A673 (cell line): ENCODE measurements around the gene SF3A2. TPM values are rescaled to one million over a fixed set of nuclear protein-coding genes. Genes with fewer than 3 reads are reported as not detected.

ENCODE experiments used
- BruUV-seq: library from RNA; stranded (reverse); fragments of 400-500 nt; replicated peaks from 2 replicates; lab custom pipeline; 2021; lab: Mats Ljungman, UMichigan
- CTCF ChIA-PET: fragments of 300-600 bp; sonication (Branson Sonifier 250); formaldehyde crosslinking; loops from one replicate; lab custom pipeline; 2022; ENCODE audit warnings: antibody characterized with exemption; lab: Charles Lee
- POLR2A ChIA-PET: fragments of 300-600 bp; sonication (Branson Sonifier 250); formaldehyde crosslinking; loops from one replicate; lab custom pipeline; 2022; ENCODE audit warnings: antibody characterized with exemption; ENCODE audit not compliant: low non-redundant PET; lab: Charles Lee
- DNase-seq: peaks from one replicate; pipeline ENCODE4 v3.0.0-alpha.2; 2015; ENCODE audit warnings: low spot score
- H3K27ac ChIP-seq: fragments of 200-600 bp; sonication (generic); 2 replicates; pipeline ENCODE4 v1.5.1; 2016; ENCODE audit warnings: mixed run types, low read depth, mild to moderate bottlenecking, mixed read lengths, antibody characterized with exemption, low read length; ENCODE audit not compliant: poor library complexity, severe bottlenecking
- H3K27me3 ChIP-seq: fragments of 200-600 bp; sonication (generic); replicated peaks from 2 replicates; pipeline ENCODE4 v1.6.1; 2017; ENCODE audit warnings: mixed run types, low read depth, mild to moderate bottlenecking, mixed read lengths, antibody characterized with exemption, low read length; ENCODE audit not compliant: insufficient read depth, poor library complexity
- H3K36me3 ChIP-seq: fragments of 200-600 bp; sonication (generic); 2 replicates; pipeline ENCODE4 v1.6.1; 2016; ENCODE audit warnings: mixed run types, mild to moderate bottlenecking, mixed read lengths, antibody characterized with exemption, low read length; ENCODE audit not compliant: insufficient read depth, poor library complexity, severe bottlenecking
- H3K4me1 ChIP-seq: fragments of 200-600 bp; sonication (generic); 2 replicates; pipeline ENCODE4 v1.6.1; 2017; ENCODE audit warnings: mixed run types, mild to moderate bottlenecking, mixed read lengths, antibody characterized with exemption, low read length; ENCODE audit not compliant: insufficient read depth, poor library complexity, severe bottlenecking
- H3K4me3 ChIP-seq: fragments of 200-600 bp; sonication (generic); 2 replicates; pipeline ENCODE4 v1.5.1; 2016; ENCODE audit warnings: low read depth, mixed run types, mild to moderate bottlenecking, mixed read lengths, low read length; ENCODE audit not compliant: poor library complexity, severe bottlenecking
- H3K9me3 ChIP-seq: fragments of 200-600 bp; sonication (generic); 2 replicates; pipeline ENCODE4 v1.6.1; 2016; ENCODE audit warnings: mixed run types, low read depth, mild to moderate bottlenecking, mixed read lengths, antibody characterized with exemption, low read length; ENCODE audit not compliant: poor library complexity, severe bottlenecking
- EZH2 ChIP-seq: fragments of 200-600 bp; sonication (generic); IDR thresholded peaks from 2 replicates; pipeline ENCODE4 v1.6.1; 2017; ENCODE audit warnings: borderline replicate concordance, low read depth, mild to moderate bottlenecking, mixed read lengths, antibody characterized with exemption, low read length; ENCODE audit not compliant: poor library complexity, severe bottlenecking
- intact Hi-C: fragments of 100-400 bp; cut with micrococcal nuclease; formaldehyde crosslinking; loops from one replicate; pipeline ENCODE4 v1.10.0; 2022; ENCODE audit not compliant: unreplicated experiment
- total RNA-seq: library from RNA; stranded (reverse); gene quantifications from 2 replicates; pipeline ENCODE4 v1.2.3, GENCODE V29; 2021
- TF ChIP-seq, protein P1 (sequence below): fragments of 300-800, 200-600 bp; sonication (generic); conservative IDR thresholded peaks from 2 replicates; pipeline ENCODE4 v1.5.1; 2017; ENCODE audit warnings: low read depth, mild to moderate bottlenecking, antibody characterized with exemption, low read length, moderate library complexity, mixed read lengths

SF3A2 gene
- total RNA-seq, 1 experiment from 2014 or later: 187 TPM

DNA sequence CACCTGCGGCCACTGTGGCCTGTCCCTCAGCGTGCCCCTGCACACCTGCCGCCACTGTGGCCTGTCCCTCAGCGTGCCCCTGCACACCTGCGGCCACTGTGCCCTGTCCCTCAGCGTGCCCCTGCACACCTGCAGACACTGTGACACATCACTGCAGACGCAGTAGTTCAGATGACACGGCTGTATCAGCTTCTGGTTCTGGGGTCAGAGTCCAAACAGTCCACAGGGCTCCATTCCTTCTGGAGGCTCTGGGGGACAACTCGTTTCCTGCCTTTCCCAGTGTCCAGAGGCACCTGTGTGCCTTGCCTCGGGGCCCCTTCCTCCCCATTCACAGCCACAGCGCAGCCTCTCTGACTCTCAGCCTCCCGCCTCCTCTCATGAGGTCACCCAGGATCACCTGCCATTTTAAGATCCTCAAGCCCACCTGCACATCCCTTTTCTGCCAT is 5.5 kb downstream of the SF3A2 start:
- Histone ChIP-seq H3K36me3 (peaks cover 60% of the 10 kb centered on the region), H3K9me3 (no peaks in the 10 kb centered on the region), H3K27me3 (no peaks in the 10 kb centered on the region), H3K27ac (no peak overlapping the region), H3K4me3 (no peak overlapping the region), H3K4me1 (peaks cover 35% of the 10 kb centered on the region)
- DNase-seq: no peak
- TF ChIP-seq, protein P1, sequence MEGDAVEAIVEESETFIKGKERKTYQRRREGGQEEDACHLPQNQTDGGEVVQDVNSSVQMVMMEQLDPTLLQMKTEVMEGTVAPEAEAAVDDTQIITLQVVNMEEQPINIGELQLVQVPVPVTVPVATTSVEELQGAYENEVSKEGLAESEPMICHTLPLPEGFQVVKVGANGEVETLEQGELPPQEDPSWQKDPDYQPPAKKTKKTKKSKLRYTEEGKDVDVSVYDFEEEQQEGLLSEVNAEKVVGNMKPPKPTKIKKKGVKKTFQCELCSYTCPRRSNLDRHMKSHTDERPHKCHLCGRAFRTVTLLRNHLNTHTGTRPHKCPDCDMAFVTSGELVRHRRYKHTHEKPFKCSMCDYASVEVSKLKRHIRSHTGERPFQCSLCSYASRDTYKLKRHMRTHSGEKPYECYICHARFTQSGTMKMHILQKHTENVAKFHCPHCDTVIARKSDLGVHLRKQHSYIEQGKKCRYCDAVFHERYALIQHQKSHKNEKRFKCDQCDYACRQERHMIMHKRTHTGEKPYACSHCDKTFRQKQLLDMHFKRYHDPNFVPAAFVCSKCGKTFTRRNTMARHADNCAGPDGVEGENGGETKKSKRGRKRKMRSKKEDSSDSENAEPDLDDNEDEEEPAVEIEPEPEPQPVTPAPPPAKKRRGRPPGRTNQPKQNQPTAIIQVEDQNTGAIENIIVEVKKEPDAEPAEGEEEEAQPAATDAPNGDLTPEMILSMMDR: no peak
- TF ChIP-seq EZH2: no peak
- BruUV-seq: no TSS peak
- ChIA-PET CTCF (interaction anchor here (0.6 kb wide), 1 partner anchor 18 kb away, joined by 3 read pairs; no protein-coding TSS in a partner anchor), POLR2A (no interaction called here)
- intact Hi-C loops: no loop called here

GRCh38 chr19:2242816-2243215 is 6.2 kb downstream of the SF3A2 start:
- no peak for TF ChIP-seq EZH2
- TF ChIP-seq, protein P1: no peak
- Histone ChIP-seq H3K27ac (no peak overlapping the region), H3K4me3 (no peak overlapping the region), H3K9me3 (no peaks in the 10 kb centered on the region), H3K36me3 (peaks cover 66% of the 10 kb centered on the region), H3K4me1 (peaks cover 30% of the 10 kb centered on the region), H3K27me3 (no peaks in the 10 kb centered on the region)
- CTCF ChIA-PET: no interaction called here
- no TSS peak for BruUV-seq
- intact Hi-C loops: no loop called here
- DNase-seq: no peak
- POLR2A ChIA-PET: no interaction called here

- Histone ChIP-seq H3K36me3 (peaks cover 60% of the 10 kb centered on the region), H3K27me3 (no peaks in the 10 kb centered on the region), H3K27ac (no peak overlapping the region), H3K4me3 (no peak overlapping the region), H3K4me1 (peaks cover 25% of the 10 kb centered on the region), H3K9me3 (no peaks in the 10 kb centered on the region)
- TF ChIP-seq EZH2: no peak
- TF ChIP-seq, protein P1: no peak
- BruUV-seq: no TSS peak
- intact Hi-C loops: no loop called here
- CTCF ChIA-PET: no interaction called here
- no peak for DNase-seq
- POLR2A ChIA-PET: no interaction called here
Measured at GRCh38 chr19:2243274-2244124, 6.9 kb downstream of the SF3A2 start.
